GM12878 (cell line): ENCODE data around the gene SLC2A9. TPM values are rescaled to one million over a fixed set of nuclear protein-coding genes. Genes with fewer than 3 reads are reported as not detected.
A peak's percentile ranks its signal among the peaks of the same experiment; 100 is the strongest.

ENCODE experiments used
- ATF2 ChIP-seq: IDR thresholded peaks from 2 replicates; pipeline ENCODE4 v1.6.1; 2012; ENCODE audit warnings: low read length, inconsistent platforms
- BHLHE40 ChIP-seq, 2 experiments: fragments of 450-650 bp in 1 of 2; IDR thresholded peaks; 2 replicates each; pipeline ENCODE4 v1.6.1; 2011 to 2017; ENCODE audit warnings: low read depth in 2 of 2, borderline replicate concordance in 1 of 2, improper control_type of control experiment in 1 of 2, low read length in 1 of 2, mild to moderate bottlenecking in 1 of 2
- CUX1 ChIP-seq: IDR thresholded peaks from 2 replicates; pipeline ENCODE4 v1.6.1; 2012; ENCODE audit warnings: improper control_type of control experiment, low read depth, low read length; ENCODE audit not compliant: insufficient replicate concordance
- MTA3 ChIP-seq: IDR thresholded peaks from 2 replicates; pipeline ENCODE4 v1.6.1; 2012; ENCODE audit warnings: low read length, inconsistent platforms, borderline replicate concordance
- NFYA ChIP-seq: IDR thresholded peaks from 2 replicates; pipeline ENCODE4 v1.6.1; 2011; ENCODE audit warnings: low read depth, mild to moderate bottlenecking, low read length, improper control_type of control experiment, borderline replicate concordance
- ZBTB11 ChIP-seq: fragments of 450-650 bp; formaldehyde crosslinking; IDR thresholded peaks from 2 replicates; pipeline ENCODE4 v1.5.0; 2022; ENCODE audit warnings: mild to moderate bottlenecking, missing genetic modification characterization
- polyA plus RNA-seq, 11 experiments: library from polyadenylated mRNA; depleted of rRNA in 4 of 11; unstranded in 6 of 11; stranded (reverse) in 5 of 11; fragments of >200 nt; fragmentation: Nextera tagmentation in 4 of 11; fragmentation: Illumina TruSeq in 1 of 11; extraction: Ambion mirVana in 4 of 11; extraction: Trizol in 1 of 11; gene quantifications; 1 replicate in 1 of 11; 2 replicates in 10 of 11; pipeline versions ENCODE4 v1.2.1 to v1.2.3, GENCODE V29; 2011 to 2016; ENCODE audit warnings: inconsistent platforms in 2 of 11, missing spikeins in 2 of 11, low read depth in 1 of 11
- total RNA-seq, 4 experiments: library from RNA; depleted of rRNA in 3 of 4; stranded (reverse); fragments of >200 nt in 3 of 4; fragmentation: Illumina TruSeq in 1 of 4; extraction: Trizol in 1 of 4; gene quantifications; 2 replicates each; pipeline versions ENCODE4 v1.2.1 to v1.2.3, GENCODE V29; 2013 to 2021

SLC2A9 gene
- total and polyA plus RNA-seq, 10 of the 15 experiments (the other 5 are each of a cell fraction or from before 2014, with no cell fraction given) = 0.28 to 2.8 (median 1.2) TPM

GRCh38 chr4:9970399-9971011 is 50.8 kb downstream of the SLC2A9 start (continued):
- TF ChIP-seq CUX1 (no peak), BHLHE40 (IDR thresholded peaks at IDR 0.05; ENCODE audit: borderline replicate concordance in 1 of 2, low read depth in 2 of 2, low read length in 1 of 2) (peak in 1 of 2 experiments; percentile 32; a peak in 1 of 4 replicates), ZBTB11 (no peak), MTA3 (no peak; the same call in 1 of the 2 replicates), NFYA (no peak), ATF2 (peak; percentile 47; the same call in 1 of the 2 replicates)
